Hepatocyte (in vitro differentiated cells): Measurements from ENCODE around the gene NUP210L. TPM values are rescaled to one million over a fixed set of nuclear protein-coding genes. Genes with fewer than 3 reads are reported as not detected.
A peak's percentile ranks its signal among the peaks of the same experiment; 100 is the strongest.

ENCODE experiments used
- DNase-seq: peaks from one replicate; pipeline ENCODE4 v3.0.0-alpha.2; 2016; ENCODE audit warnings: low spot score
- H2AFZ ChIP-seq: fragments of 200-600 bp; sonication (generic); 2 replicates; pipeline ENCODE4 v1.6.0; 2016; ENCODE audit warnings: antibody characterized with exemption, mild to moderate bottlenecking
- H3K27ac ChIP-seq: fragments of 200-600 bp; sonication (generic); 2 replicates; pipeline ENCODE4 v1.5.1; 2016; ENCODE audit warnings: mild to moderate bottlenecking
- H3K27me3 ChIP-seq: fragments of 200-600 bp; sonication (generic); 2 replicates; pipeline ENCODE4 v1.6.1; 2016
- H3K36me3 ChIP-seq: fragments of 200-600 bp; sonication (generic); replicated peaks from 2 replicates; pipeline ENCODE4 v1.5.1; 2016; ENCODE audit warnings: low read depth; ENCODE audit not compliant: insufficient read depth
- H3K4me1 ChIP-seq: fragments of 200-600 bp; sonication (generic); 2 replicates; pipeline ENCODE4 v1.5.1; 2016; ENCODE audit warnings: mild to moderate bottlenecking, moderate library complexity; ENCODE audit not compliant: insufficient read depth
- H3K4me2 ChIP-seq: fragments of 200-600 bp; sonication (generic); 2 replicates; pipeline ENCODE4 v1.6.0; 2016
- H3K4me3 ChIP-seq: fragments of 200-600 bp; sonication (generic); 2 replicates; pipeline ENCODE4 v1.5.1; 2016; ENCODE audit warnings: mild to moderate bottlenecking
- H3K79me2 ChIP-seq: fragments of 200-600 bp; sonication (generic); 2 replicates; pipeline ENCODE4 v1.6.0; 2017; ENCODE audit warnings: mild to moderate bottlenecking
- H3K9me2 ChIP-seq: fragments of 200-600 bp; sonication (generic); replicated peaks from 2 replicates; pipeline ENCODE4 v1.6.0; 2017; ENCODE audit warnings: mild to moderate bottlenecking; ENCODE audit not compliant: insufficient read depth
- H3K9me3 ChIP-seq: fragments of 200-600 bp; sonication (generic); 2 replicates; pipeline ENCODE4 v1.5.1; 2016; ENCODE audit warnings: low read depth, mild to moderate bottlenecking
- H4K20me1 ChIP-seq: fragments of 200-600 bp; sonication (generic); 2 replicates; pipeline ENCODE4 v1.6.0; 2016; ENCODE audit warnings: mild to moderate bottlenecking; ENCODE audit not compliant: insufficient read depth, poor library complexity, severe bottlenecking
- EZH2 ChIP-seq: fragments of 200-600 bp; sonication (generic); IDR thresholded peaks from 2 replicates; pipeline ENCODE4 v1.6.1; 2016; ENCODE audit warnings: antibody characterized with exemption, mild to moderate bottlenecking, borderline replicate concordance
- EZH2phosphoT487 ChIP-seq: fragments of 200-600 bp; sonication (generic); IDR thresholded peaks from one replicate; pipeline ENCODE4 v1.6.1; 2018; ENCODE audit warnings: antibody characterized with exemption, mild to moderate bottlenecking, low read depth, moderate library complexity; ENCODE audit not compliant: unreplicated experiment, severe bottlenecking
- WGBS: methylation state at CpG from one replicate; pipeline ENCODE4 v1.1.6; 2016; ENCODE audit warnings: low lambda C conversion rate; ENCODE audit errors: missing lambda C conversion rate; 5-methylcytosine and 5-hydroxymethylcytosine counted together
- polyA plus RNA-seq: library from polyadenylated mRNA; unstranded; fragments of >200 nt; fragmentation: Nextera tagmentation; extraction: Ambion mirVana; gene quantifications from 2 replicates; pipeline ENCODE4 v1.2.1, GENCODE V29; 2016
- total RNA-seq: library from RNA; depleted of rRNA; stranded (reverse); fragments of >200 nt; gene quantifications from 2 replicates; pipeline ENCODE4 v1.2.3, GENCODE V29; 2014
- TF ChIP-seq, protein P1 (sequence below): fragments of 200-600 bp; sonication (generic); IDR thresholded peaks from 2 replicates; pipeline ENCODE4 v1.5.1; 2016; ENCODE audit warnings: antibody characterized with exemption, mild to moderate bottlenecking; ENCODE audit not compliant: poor library complexity

NUP210L gene
- total and polyA plus RNA-seq, 2 experiments from 2014 or later = 0.03 TPM; not detected in 1

DNA sequence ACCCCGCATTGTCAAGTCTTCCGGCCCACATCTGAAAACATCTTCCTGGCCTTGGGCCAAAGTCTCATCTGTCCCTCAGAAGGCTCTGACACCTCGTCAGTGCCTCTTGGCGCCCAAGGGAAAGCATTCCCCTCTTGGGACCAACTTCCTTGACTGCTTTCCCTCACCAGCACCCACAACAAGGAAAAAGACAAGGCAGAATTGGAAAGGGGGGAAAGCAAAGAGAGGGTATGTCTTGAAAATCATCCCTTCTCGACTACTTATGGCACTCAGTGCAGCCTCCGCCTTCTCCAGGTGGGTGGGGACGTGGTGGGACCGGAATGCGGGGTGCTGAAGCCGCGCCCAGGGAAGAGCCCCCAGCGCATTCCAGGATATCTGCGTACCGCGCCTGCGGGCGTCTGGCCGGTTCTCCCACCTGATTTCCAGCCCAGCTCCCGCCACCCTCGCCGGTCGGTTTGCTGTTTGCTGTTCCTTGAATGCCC, 191.0 kb downstream of the NUP210L start:
- peaks cover 47% of the 10 kb centered on the region for H3K79me2 ChIP-seq
- peak overlapping the region; percentile 93 for H3K4me2 ChIP-seq
- H2AFZ ChIP-seq = peak overlapping the region; percentile 51
- H3K4me1 ChIP-seq = peaks cover 26% of the 10 kb centered on the region
- H3K9me3 ChIP-seq = no peaks in the 10 kb centered on the region
- WGBS = under 1% methylated on average over 22 of the region's 22 CpGs
- peak overlapping the region; percentile 49 for H3K4me3 ChIP-seq
- TF ChIP-seq, protein P1, sequence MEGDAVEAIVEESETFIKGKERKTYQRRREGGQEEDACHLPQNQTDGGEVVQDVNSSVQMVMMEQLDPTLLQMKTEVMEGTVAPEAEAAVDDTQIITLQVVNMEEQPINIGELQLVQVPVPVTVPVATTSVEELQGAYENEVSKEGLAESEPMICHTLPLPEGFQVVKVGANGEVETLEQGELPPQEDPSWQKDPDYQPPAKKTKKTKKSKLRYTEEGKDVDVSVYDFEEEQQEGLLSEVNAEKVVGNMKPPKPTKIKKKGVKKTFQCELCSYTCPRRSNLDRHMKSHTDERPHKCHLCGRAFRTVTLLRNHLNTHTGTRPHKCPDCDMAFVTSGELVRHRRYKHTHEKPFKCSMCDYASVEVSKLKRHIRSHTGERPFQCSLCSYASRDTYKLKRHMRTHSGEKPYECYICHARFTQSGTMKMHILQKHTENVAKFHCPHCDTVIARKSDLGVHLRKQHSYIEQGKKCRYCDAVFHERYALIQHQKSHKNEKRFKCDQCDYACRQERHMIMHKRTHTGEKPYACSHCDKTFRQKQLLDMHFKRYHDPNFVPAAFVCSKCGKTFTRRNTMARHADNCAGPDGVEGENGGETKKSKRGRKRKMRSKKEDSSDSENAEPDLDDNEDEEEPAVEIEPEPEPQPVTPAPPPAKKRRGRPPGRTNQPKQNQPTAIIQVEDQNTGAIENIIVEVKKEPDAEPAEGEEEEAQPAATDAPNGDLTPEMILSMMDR = no peak
- TF ChIP-seq EZH2 (no peak), EZH2phosphoT487 (no peak)
- H3K9me2 ChIP-seq = no peaks in the 10 kb centered on the region
- no peaks in the 10 kb centered on the region for H3K27me3 ChIP-seq
- H3K36me3 ChIP-seq = no peaks in the 10 kb centered on the region
- H4K20me1 ChIP-seq = no peaks in the 10 kb centered on the region
- peak overlapping the region; percentile 98 for H3K27ac ChIP-seq
- DNase-seq = peak; percentile 86

DNA sequence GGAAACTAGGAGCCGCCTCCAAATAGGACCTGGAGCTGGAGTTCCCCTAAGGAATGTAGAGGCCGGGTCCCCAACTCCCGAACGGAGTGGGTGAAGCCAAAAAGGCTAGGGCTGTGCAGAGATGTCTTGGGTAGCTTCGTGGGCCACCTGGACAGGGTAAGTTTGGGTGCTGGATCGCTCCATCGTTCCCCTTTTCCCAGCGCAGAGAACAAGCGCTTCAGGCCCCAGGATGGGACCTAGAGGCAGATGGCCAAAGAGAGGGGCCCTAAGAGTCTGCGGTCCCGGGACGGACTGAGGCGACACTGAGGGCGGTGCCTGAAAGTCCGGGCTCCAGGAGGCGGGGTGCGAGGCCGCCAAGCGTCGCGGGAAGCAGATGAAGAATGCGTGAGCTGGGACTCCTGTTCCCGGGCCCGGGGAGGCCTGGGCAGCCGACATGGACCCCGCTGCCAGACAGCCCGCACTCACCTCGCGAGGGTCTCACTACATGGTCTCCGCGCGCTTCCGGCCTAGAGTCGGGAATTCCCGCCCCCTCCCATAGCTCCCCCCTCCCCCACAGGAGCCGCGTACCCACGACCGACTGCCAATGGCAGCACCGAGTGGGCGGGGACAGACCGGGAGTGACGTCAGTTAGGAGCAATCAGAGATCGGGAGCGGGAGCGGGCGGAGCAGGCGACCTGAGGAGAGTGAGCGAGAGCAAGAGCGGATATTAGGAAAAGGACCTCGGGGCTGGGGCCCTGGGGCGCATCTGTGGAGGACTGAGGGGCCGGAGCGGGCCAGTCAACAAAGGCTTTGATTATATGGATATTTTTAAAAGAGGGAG, 191.6 kb downstream of the NUP210L start, which contains the start of gene SLC39A1:
TSS of gene SLC39A1 (minus strand) at position 508 of the 820 bp plus-strand sequence. CDS start 822 bp downstream, outside the sequence.
- Histone ChIP-seq H2AFZ (peak within 1 kb of the TSS; percentile 51), H3K9me3 (no peaks in the 10 kb centered on the region), H3K27ac (peak within 1 kb of the TSS; percentile 98), H3K4me2 (peak within 1 kb of the TSS; percentile 93), H3K79me2 (peaks cover 46% of the 10 kb centered on the region), H3K27me3 (no peaks in the 10 kb centered on the region), H3K4me1 (peaks cover 26% of the 10 kb centered on the region), H3K4me3 (peak within 1 kb of the TSS; percentile 52), H3K9me2 (no peaks in the 10 kb centered on the region), H4K20me1 (no peaks in the 10 kb centered on the region), H3K36me3 (no peaks in the 10 kb centered on the region)
- peak; percentile 99 for DNase-seq
- TF ChIP-seq EZH2 (no peak), EZH2phosphoT487 (no peak)
- TF ChIP-seq, protein P1 = no peak
- 1% methylated on average over 49 of the region's 54 CpGs for WGBS

DNA sequence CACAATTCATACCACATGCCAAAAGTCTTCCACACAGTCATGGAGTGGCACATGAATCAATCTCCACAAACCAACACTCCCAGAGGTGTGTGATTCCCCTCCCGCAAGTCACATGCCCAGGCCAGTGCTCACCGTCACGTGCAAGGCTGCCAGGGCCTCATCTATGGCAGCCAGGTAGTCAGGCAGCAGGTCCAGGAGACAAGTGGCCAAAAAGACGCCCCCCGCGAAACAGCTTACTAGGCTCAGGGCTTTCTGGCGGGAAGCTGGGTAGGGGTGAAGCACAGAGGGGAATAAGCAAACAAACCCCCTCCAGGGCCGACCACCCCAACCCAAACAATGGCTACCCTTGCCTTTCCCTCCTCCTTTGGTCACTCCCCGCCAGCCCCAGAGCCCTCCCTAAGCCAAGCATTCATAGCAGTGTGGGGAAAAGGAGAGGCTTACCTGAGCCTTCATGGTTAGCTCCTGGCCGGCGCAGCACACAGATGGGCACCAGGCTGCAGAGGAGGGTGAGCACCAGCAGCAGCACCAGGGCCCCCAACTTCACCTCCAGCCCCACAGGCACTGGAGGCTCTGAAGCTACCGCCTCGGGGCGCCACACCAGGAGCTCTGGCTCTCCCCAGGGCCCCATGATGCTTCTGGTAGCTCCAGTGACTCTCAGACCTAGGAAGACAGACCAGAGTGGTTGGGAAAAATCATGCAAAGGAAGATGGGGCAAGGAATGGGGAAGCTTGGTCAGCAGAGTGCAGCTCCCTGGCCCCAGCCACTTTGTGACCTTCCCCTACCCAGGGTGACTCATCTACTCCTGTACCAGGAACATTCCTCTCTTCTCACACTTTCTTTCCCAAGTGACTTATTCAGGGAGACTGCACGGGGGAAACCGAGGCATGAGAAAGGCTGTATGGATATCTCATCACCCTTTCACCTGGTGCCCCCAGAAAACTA, 192.5 kb downstream of the NUP210L start:
- Histone ChIP-seq H3K27me3 (no peaks in the 10 kb centered on the region), H2AFZ (peak overlapping the region; percentile 2), H3K79me2 (peaks cover 52% of the 10 kb centered on the region), H3K9me2 (no peaks in the 10 kb centered on the region), H4K20me1 (peaks cover 6% of the 10 kb centered on the region), H3K36me3 (no peaks in the 10 kb centered on the region), H3K9me3 (no peaks in the 10 kb centered on the region), H3K4me1 (peaks cover 26% of the 10 kb centered on the region), H3K4me3 (peak overlapping the region; percentile 52), H3K4me2 (peak overlapping the region; percentile 93), H3K27ac (peak overlapping the region; percentile 98)
- TF ChIP-seq EZH2phosphoT487 = no peak
- TF ChIP-seq, protein P1 = no peak
- TF ChIP-seq EZH2 = no peak
- DNase-seq = peak; percentile 79
- 15% methylated on average over 14 of the region's 16 CpGs for WGBS
